COLO829 (cell line): ENCODE measurements around the gene TLX3.
"Not testable (repeated sequence)": the region's sequence is repeated elsewhere in the genome, so short reads cannot be mapped to it uniquely, and the experiment has no call there.

ENCODE experiments used
- DNase-seq: peaks from one replicate; pipeline ENCODE4 v3.0.0; 2012; ENCODE audit warnings: low spot score

Gene TLX3

DNA sequence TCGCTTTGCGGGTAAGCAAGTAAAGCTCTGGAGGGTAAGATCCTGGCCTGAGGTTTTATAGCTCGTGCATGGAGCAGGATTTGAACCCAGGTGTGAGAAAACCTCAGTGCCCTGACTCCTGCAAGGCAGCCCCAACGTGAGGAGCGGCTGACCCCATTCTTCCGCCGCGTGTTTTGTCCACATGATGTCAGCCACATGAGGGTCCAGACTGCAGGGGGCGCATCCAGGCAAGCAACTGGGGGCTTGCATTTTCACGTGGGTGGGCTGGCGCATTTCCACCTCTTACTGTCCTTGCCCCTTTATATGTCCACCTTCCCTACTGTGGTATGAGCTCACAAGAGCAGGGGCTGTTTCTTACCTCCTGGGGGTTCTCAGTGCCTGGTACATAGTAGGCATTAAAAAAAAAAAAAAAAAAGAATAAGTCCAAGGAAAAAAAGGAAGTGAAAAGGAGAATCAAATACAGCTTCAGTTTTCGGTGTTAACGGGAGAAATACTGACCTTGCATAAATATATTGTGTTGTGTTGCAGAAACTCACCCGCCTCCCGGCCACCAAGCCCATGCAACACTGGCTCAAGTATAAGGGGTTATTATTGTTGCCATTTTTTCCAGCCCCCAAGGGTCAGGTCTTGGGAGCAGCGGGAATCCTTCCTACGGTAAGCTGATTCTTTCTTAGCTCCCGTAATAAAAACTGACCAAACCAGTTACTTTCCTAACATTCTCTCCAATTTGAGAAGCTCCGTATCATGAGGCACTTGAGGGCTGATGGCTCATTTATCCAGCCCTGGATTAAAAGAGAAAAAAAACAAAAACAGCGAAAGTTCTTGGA, 15.0 kb downstream of the TLX3 start:
- no peak for DNase-seq

DNA sequence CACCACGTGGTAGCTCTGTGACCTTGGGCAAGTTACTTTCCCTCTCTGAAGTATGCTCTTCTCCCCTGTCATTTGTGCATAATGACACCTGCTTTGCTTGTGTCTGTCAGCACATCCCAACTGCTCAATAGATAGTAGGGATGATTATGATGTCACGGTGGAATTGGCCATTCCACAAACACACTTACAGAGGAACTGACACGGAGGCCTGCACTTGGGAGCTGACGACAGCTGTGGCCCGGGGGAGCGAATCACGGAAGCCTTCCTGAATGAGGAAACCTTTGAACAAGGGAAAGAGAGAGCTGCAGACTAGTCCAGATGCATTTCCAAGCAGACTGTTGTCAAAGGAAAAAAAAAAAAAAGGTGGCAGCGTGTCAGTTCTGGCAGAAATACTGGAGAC, 21.0 kb downstream of the TLX3 start:
- DNase-seq: no peak

DNA sequence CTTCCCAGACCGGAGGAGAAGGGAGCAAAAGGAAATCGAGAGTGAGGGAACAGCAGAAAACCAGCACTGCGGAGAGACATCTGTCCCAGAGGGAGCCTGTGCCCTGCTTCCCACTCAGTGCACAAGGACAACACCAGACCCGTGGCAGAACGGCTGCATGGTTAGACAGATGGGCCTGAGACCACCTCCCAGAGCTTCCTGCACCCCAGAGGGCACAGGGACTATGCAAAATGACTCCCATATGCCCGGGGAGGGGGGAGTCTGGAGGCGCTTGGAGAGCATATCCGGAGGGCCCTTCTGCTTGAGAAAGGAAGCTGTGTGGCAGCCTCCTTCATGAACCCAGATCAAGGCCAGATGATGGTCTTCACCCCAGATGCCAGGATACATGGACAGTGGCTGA, 26.6 kb downstream of the TLX3 start:
- DNase-seq: no peak

DNA sequence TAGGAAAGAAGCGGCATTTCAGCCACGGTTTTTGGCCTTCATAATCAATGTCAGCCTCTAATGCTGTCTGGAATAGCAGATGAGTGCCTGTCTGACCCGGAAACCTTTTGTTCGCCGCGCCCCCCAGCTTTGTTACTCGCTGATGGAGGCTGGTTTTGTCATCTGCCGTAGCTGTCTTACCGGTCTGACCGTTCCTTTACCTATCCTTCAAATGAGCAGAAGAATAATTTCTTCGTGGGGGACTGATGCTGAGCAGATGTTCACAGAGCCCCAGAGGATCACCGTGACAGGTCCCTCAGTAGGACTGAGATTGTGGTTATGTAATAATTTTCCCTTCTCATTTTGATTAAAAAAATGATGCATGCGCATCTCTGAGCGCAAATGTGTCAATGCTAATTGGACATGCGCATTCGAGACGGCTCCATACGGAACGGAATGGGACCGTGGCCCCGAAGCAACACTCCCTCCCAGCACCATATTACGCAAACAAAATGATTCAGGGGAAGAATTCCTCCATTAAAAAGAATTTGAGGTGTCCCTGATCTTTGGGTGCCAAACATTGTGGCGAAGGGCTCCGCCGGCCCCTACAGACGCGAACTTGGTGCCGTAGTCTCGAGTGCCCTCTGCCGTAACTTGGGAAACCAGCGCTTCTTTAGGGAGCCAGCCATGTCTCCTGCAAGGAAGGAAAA, 27.6 kb downstream of the TLX3 start:
- DNase-seq: peak; percentile 4

DNA sequence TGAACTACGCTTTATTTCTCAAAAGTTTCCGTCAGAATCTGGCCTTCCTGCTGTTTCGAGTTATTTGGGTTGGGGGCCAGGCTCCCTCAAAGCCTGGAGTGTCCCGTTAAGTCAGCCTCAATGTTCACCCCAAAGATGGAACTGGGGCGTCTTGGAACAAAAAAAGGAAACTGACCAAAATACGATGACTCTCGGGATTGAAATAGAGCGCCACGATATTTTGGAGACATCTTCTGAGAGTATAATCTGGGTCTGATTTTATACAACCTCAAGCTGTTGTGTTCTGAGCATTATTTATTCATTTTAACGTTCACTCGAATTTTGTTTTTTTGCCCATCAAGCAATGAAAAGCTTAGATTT, 28.1 kb downstream of the TLX3 start:
- no peak for DNase-seq

DNA sequence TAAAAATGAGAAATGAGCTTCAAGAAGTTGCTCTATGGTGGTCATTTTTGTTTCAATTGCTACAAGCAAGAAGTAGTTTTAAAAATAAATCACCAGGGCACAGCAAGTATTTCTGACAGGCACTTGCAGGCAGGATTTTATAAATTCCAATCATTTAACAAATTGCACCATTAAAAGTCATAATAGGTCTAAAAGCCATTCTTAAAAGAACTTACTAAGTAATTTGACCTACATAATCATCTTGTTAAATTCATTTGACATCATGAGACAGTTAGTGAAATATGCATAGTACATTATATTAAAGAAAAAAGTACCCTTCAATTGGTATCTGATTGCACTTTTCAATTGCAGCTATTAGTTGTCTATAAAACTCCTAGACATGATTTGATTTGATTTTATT, 31.0 kb downstream of the TLX3 start:
- DNase-seq: no peak

DNA sequence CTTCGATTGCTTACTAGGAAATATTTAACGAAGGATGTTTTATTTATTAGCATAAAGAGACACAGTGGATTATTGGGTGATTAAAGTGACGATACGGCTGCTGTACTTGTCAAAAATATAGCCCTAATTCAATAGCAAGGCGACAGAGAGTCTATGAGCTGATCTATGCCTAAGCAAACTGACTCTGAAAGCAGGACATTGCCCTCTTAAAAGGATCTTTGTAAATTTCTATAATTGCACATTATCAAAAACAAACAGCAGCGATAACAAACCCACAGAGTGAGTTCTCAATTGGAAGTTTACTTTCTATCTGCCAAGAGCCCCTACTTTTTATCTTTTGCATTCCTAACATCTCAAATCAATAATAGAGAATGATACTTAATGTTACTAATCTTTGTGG, 31.4 kb downstream of the TLX3 start:
- DNase-seq: no peak

DNA sequence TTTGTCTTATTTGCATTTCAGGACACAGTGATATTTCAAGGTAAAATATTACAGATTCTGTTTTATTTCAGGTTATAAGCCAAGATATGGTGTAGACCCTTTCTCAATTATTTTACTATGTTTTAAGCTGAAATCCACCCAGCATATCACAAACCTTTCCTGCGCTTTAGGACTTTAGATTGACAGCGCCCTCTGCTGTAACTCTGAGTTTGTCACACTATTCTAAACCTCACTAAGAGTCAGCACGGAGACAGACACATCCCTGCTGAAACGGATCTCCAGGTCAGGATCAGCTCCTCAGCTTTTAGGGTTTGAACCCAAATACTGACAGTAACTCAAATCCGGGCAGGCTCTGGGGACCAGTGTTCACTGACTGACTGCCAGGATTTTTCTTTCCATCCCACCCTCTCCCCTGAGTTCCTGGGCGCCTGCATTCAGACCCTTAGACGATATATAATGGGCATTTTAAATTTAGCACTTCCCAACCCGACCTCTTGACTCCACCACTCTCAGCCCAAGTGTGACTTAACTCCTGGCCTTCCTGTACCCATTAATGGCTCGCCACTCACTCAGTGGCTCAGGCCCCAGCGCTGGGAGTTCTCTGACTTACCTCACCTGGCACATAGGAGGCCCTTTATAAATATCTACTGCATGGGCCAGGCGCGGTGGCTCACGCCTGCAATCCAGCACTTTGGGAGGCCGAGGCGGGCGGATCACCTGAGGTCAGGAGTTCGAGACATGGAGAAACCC, 33.5 kb downstream of the TLX3 start:
- peak; percentile 12 for DNase-seq

DNA sequence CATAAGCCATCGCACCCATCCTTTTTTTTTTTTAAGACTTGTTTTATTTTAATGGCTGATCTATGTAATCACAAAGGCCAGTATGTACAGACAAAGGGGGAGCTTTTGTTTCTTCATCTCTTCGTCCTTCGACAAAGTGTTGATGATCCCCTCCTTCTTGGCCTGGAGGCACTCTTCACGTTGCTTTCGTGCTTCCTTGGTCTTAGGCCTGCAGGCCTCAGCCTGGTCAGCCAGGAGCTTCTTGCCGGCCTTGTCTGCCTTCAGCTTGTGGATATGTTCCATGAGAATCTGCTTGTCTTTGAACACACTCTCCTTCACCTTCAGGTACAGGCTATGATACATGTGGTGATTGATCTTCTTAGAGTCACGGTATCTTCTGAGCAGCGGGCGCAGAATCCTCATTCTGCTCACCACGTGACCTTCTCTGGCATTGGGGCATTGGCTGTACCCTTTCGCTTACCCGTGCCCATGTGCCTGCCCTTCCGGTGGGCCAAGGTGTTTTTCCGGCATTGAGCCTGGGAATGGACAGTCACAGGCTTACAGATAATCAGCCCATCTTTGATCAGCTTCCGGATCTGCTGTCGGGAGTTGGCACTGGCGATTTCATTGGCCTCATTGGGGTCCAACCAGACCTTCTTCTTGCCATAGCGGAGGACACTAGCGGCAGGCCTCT, 36.0 kb downstream of the TLX3 start:
- DNase-seq: no peak

DNA sequence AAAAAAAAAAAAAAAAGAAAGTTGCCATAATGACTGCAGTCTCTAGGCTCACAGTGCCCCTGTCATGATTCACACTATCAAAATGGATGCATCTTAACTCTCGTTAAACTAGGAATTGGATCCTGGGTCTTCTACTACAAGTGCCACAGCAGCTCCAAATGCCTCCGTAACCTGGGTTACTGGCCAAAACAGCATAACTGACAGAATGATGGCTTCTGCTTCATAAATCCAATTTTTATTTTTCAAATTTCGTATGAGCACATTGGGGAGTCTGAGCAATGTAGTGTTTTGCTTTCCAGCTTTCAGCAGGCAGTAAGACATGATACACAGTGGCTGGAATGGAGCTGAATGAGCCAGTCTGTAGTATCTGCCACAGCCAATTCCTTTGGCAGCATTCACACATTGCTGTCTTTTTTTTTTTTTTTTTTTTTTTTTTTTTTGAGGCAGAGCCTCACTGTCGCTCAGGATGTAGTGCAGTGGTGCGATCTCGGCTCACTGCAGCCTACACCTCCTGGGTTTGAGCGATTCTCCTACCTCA, 42.6 kb downstream of the TLX3 start:
- no peak for DNase-seq

DNA sequence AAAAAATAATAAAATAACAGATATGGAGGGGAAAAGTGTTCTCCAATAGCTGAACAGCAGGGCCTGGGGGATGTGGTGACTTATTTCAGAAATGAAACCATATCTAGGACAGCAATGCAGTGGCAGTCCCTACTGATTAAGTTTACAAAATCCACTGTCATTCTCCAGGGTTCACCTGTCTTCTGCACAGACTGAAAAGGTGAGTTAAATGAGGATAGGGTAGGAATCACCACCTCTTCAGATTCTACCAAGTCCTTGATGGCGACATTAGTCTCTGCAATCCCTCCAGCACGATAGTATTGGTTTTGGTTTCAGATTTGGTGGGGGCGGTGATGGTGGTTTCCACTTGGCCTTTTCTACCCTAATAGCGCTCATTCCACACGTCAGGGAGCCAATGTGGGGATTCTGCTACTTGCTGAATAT, 46.3 kb downstream of the TLX3 start:
- no peak for DNase-seq

DNA sequence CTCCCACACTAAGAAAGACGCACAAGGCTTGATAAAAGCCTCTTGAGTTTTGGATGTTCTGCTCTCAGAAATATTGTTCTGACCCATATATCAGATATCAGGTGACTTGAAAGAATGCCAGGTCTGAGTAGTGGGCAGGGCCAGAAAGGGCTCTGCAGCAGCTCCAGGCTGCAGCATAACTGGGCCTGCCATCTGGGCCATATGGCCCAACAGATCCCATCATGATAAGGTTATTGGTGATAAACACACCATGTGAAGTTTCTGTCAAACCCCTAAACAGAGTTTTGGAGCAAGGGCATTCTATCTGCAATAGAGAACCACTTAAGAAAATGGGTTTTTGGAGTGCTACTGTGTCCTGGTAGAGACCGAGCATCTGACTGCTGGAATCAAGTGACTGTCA, 48.8 kb downstream of the TLX3 start:
- no peak for DNase-seq

DNA sequence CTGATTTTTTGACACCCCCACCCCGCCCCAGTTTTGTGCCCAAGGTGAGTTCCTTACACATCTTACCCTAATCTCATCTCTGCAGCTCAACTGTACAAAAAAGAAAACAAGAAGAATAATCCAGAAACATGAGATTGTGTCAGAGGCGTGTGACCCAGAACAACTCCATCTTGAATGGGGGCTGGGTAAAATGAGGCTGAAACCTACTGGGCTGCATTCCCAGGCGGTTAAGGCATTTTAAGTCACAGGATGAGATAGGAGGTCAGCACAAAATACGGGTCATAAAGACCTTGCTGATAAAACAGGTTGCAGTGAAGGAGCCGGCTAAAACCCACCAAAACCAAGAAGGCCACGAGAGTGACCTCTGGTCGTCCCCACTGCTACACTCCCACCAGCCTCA, 52.1 kb downstream of the TLX3 start:
- not testable (repeated sequence) for DNase-seq
